Thoracic aorta (tissue), 2 donors: Measurements from ENCODE around the gene TUBD1. TPM values are rescaled to one million over a fixed set of nuclear protein-coding genes. Genes with fewer than 3 reads are reported as not detected.
"Not testable (repeated sequence)": the region's sequence is repeated elsewhere in the genome, so short reads cannot be mapped to it uniquely, and the experiment has no call there.

ENCODE experiments used
- ATAC-seq: fragments of 150-250 bp; one replicate; pipeline ENCODE4 v1.8.0; 2017; ENCODE audit warnings: low read depth; ENCODE audit not compliant: insufficient number of reproducible peaks, low FRiP score
- DNase-seq: peaks from one replicate; pipeline ENCODE4 v3.0.0-alpha.2; 2020; ENCODE audit warnings: low spot score
- H3K27ac ChIP-seq, 2 donors: fragments of 200-600 bp; sonication (generic); 1 replicate in 1 of 2; 2 replicates in 1 of 2; pipeline ENCODE4 v1.5.1; 2016; ENCODE audit warnings: mild to moderate bottlenecking in 2 of 2, moderate library complexity in 2 of 2
- H3K27me3 ChIP-seq: fragments of 200-600 bp; sonication (generic); replicated peaks from 2 replicates; pipeline ENCODE4 v1.6.0; 2016; ENCODE audit warnings: mild to moderate bottlenecking; ENCODE audit not compliant: insufficient read depth
- H3K36me3 ChIP-seq: fragments of 200-600 bp; sonication (generic); one replicate; pipeline ENCODE4 v1.5.1; 2016
- H3K4me1 ChIP-seq, 2 donors: fragments of 200-600 bp; sonication (generic); 1 replicate in 1 of 2; 2 replicates in 1 of 2; pipeline versions ENCODE4 v1.5.1 to v1.6.0; 2016; ENCODE audit warnings: low read depth in 2 of 2, mild to moderate bottlenecking in 1 of 2; ENCODE audit not compliant: control insufficient read depth in 1 of 2
- H3K4me3 ChIP-seq: fragments of 200-600 bp; sonication (generic); 2 replicates; pipeline ENCODE4 v1.5.1; 2016; ENCODE audit warnings: mild to moderate bottlenecking
- H3K9me3 ChIP-seq: fragments of 200-600 bp; sonication (generic); 2 replicates; pipeline ENCODE4 v1.5.1; 2016
- total RNA-seq, 2 donors: library from RNA; depleted of rRNA; stranded (reverse); fragments of >200 nt; gene quantifications; one replicate each; pipeline versions ENCODE4 v1.1.0 to v1.2.3, GENCODE V29; 2016
- TF ChIP-seq, protein P1 (sequence below): fragments of 200-600 bp; sonication (generic); IDR thresholded peaks from one replicate; pipeline ENCODE4 v1.5.1; 2019; ENCODE audit warnings: antibody characterized with exemption

TUBD1 gene
- total RNA-seq, 2 donors from 2014 or later = 11.0 to 28.0 TPM

DNA sequence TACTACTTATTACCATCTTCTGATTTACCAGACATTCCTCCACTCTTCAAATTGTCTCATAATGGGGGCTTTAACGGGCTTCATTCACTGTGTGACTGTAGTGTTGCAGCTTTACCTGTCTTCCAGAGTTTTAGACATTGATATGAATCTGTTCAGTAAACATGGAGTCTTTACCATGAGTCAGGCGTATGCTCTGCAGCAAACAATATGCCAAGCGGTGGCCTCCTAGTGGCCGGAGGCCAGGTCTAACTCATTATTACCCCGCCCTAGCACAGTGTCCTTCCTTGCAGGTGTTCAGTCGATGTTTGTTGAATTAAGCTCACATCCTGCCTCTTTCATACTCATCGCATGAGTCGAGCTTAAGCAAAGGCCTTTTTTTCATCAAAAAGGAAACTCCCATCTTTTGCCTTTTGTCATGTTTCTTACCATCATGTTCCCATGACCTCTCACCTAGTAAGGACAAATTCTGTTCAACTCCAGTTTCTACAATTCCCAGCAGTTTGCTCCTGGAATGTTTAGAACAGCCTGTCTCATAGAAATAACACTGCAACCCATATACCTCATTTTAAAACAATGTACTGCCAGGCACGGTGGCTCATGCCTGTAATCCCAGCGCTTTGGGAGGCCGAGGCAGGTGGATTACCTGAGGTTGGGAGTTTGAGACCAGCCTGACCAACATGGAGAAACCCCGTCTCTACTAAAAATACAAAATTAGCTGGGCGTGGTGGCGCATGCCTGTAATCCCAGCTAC lies 39.4 kb downstream of the TUBD1 start:
- Histone ChIP-seq H3K27me3 (no peaks in the 10 kb centered on the region), H3K9me3 (no peaks in the 10 kb centered on the region), H3K4me1 (peaks cover 18 to 33% of the 10 kb centered on the region in 2 donors), H3K27ac (peak overlapping the region; percentile 15 to 53), H3K4me3 (no peak overlapping the region), H3K36me3 (no peaks in the 10 kb centered on the region)
- no peak for ATAC-seq
- DNase-seq = no peak
- TF ChIP-seq, protein P1, sequence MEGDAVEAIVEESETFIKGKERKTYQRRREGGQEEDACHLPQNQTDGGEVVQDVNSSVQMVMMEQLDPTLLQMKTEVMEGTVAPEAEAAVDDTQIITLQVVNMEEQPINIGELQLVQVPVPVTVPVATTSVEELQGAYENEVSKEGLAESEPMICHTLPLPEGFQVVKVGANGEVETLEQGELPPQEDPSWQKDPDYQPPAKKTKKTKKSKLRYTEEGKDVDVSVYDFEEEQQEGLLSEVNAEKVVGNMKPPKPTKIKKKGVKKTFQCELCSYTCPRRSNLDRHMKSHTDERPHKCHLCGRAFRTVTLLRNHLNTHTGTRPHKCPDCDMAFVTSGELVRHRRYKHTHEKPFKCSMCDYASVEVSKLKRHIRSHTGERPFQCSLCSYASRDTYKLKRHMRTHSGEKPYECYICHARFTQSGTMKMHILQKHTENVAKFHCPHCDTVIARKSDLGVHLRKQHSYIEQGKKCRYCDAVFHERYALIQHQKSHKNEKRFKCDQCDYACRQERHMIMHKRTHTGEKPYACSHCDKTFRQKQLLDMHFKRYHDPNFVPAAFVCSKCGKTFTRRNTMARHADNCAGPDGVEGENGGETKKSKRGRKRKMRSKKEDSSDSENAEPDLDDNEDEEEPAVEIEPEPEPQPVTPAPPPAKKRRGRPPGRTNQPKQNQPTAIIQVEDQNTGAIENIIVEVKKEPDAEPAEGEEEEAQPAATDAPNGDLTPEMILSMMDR = peak; percentile 9

GRCh38 chr17:59852847-59853167 lies 39.9 kb downstream of the TUBD1 start:
- ATAC-seq, H3K27me3 ChIP-seq, H3K4me3 ChIP-seq, H3K36me3 ChIP-seq, H3K9me3 ChIP-seq, DNase-seq: not testable (repeated sequence)
- peaks cover 19 to 37% of the 10 kb centered on the region in 2 donors for H3K4me1 ChIP-seq
- H3K27ac ChIP-seq = peak overlapping the region in 1 of 2 donors; percentile 53

- H3K4me1 ChIP-seq = peaks cover 29 to 48% of the 10 kb centered on the region in 2 donors
- H3K9me3 ChIP-seq = no peaks in the 10 kb centered on the region
- no peak for DNase-seq
- peak overlapping the region; percentile 0 to 53 for H3K27ac ChIP-seq
- TF ChIP-seq, protein P1 = no peak
- no peak overlapping the region for H3K4me3 ChIP-seq
- H3K36me3 ChIP-seq = no peaks in the 10 kb centered on the region
- no peak for ATAC-seq
- H3K27me3 ChIP-seq = no peaks in the 10 kb centered on the region
Observed at GRCh38 chr17:59851439-59852375, 41.0 kb downstream of the TUBD1 start.

DNA sequence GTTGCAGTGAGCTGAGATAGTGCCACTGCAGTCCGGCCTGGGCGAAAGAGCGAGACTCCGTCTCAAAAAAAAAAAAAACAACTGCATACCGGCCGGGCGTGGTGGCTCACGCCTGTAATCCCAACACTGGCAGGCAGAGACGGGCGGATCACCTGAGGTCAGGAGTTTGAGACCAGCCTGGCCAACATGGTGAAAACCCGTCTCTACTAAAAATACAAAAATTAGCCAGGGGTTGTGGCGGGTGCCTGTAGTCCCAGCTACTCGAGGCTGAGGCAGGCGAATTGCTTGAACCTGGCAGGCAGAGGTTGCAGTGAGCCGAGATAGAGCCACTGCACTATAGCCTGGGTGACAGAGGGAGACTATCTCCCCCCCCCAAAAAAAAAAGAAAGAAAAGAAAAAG lies 42.4 kb downstream of the TUBD1 start:
- H3K4me3 ChIP-seq, H3K27ac ChIP-seq, DNase-seq, H3K36me3 ChIP-seq, H3K9me3 ChIP-seq, ATAC-seq, H3K27me3 ChIP-seq: not testable (repeated sequence)
- peaks cover 36 to 62% of the 10 kb centered on the region in 2 donors for H3K4me1 ChIP-seq

- peaks cover 42 to 69% of the 10 kb centered on the region in 2 donors for H3K4me1 ChIP-seq
- no peak for DNase-seq
- TF ChIP-seq, protein P1 = no peak
- no peak for ATAC-seq
- H3K36me3 ChIP-seq = no peaks in the 10 kb centered on the region
- H3K27ac ChIP-seq = peak overlapping the region in 1 of 2 donors; percentile 78
- H3K9me3 ChIP-seq = no peaks in the 10 kb centered on the region
- no peak overlapping the region for H3K4me3 ChIP-seq
- H3K27me3 ChIP-seq = no peaks in the 10 kb centered on the region
Observed at GRCh38 chr17:59848778-59849177, 44.0 kb downstream of the TUBD1 start.

DNA sequence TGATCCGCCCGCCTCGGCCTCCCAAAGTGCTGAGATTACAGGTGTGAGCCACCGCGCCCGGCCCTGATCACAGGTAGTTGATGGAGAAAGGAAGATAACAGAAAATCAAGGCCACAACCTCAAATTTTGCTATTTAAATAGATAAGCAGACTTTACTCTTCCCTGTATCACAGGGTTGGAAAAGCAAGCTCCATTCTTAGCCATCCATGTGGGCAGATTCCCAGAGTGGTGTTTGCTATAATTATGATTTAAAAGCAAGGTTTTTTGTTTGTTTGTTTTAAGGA lies 44.4 kb downstream of the TUBD1 start:
- H3K9me3 ChIP-seq = no peaks in the 10 kb centered on the region
- TF ChIP-seq, protein P1 = no peak
- H3K4me3 ChIP-seq = no peak overlapping the region
- no peak for ATAC-seq
- H3K36me3 ChIP-seq = no peaks in the 10 kb centered on the region
- H3K27me3 ChIP-seq = no peaks in the 10 kb centered on the region
- no peak for DNase-seq
- peaks cover 42 to 69% of the 10 kb centered on the region in 2 donors for H3K4me1 ChIP-seq
- H3K27ac ChIP-seq = peak overlapping the region in 1 of 2 donors; percentile 78
